Stimulated activated CD4-positive, alpha-beta T cell treated with anti-CD3 and anti-CD28 coated beads, Interleukin-12 subunit alpha, Interleukin-12 subunit beta, amount 100 ng/mL, for 4 hours (primary cell): ENCODE measurements around the gene SPATA2.
"Not testable (repeated sequence)": the region's sequence is repeated elsewhere in the genome, so short reads cannot be mapped to it uniquely, and the experiment has no call there.

ENCODE experiments used
- DNase-seq: peaks from one replicate; pipeline ENCODE4 v3.0.0-alpha.2; 2020

SPATA2 gene, protein sequence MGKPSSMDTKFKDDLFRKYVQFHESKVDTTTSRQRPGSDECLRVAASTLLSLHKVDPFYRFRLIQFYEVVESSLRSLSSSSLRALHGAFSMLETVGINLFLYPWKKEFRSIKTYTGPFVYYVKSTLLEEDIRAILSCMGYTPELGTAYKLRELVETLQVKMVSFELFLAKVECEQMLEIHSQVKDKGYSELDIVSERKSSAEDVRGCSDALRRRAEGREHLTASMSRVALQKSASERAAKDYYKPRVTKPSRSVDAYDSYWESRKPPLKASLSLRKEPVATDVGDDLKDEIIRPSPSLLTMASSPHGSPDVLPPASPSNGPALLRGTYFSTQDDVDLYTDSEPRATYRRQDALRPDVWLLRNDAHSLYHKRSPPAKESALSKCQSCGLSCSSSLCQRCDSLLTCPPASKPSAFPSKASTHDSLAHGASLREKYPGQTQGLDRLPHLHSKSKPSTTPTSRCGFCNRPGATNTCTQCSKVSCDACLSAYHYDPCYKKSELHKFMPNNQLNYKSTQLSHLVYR

DNA sequence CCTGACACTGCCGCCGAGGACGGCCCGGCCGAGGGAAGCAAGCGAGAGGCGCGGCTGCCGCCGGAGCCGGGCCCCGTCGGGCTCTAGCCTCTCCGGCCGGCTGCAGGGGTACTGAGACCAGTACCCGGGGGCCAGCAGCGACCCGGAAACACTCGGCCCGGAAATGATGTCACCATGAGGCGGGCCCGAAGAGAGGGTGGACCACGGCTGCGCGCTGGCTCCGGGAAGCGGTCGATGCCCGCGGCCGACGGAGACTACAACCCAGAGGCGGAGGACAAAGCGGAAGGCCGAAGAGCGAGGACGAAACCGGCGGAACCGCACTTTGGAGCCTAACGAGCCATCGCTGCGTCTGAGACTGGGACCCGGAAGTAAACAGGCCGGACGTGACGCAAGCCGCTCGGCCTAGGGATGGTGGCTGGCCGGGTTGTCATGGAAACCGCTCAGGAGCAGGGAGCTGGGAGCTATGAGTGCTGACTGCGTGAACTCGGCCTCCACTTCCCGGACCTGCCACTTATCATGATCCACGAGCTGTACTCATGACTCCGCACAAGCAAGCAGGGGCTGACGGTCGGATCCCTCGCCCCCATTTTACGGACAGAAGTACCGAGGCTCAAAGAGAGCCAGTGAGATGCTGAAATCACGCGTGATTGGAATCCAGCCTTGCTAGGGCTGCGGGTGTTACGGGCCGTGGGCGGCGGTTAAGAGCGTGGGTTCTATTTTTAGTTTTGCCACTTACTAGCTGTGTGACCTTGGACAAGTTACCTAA lies at the start of gene SPATA2:
TSS of gene SPATA2 (minus strand) at position 150 of the 766 bp plus-strand sequence. CDS start 7,039 bp downstream, outside the sequence.
- peak; percentile 92 for DNase-seq

DNA sequence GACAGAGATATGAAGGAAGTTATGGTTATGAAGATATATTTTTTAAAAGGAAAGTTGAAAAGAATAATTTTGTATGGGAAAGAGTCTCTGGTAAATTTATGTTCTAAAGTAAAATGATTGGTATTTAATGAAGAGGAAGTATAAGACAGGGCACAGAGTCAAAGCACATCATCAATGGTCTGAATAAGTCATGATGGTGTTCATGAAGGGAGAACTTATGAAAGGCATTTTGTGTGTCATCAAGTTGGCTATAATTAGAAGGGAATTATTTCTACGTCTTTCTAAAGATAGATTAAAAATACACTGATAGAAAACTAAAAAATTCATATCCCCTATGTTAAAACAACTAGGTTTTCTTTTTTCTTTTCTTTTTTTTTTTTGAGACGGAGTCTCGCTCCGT lies 46.1 kb upstream of the SPATA2 start:
- no peak for DNase-seq

DNA sequence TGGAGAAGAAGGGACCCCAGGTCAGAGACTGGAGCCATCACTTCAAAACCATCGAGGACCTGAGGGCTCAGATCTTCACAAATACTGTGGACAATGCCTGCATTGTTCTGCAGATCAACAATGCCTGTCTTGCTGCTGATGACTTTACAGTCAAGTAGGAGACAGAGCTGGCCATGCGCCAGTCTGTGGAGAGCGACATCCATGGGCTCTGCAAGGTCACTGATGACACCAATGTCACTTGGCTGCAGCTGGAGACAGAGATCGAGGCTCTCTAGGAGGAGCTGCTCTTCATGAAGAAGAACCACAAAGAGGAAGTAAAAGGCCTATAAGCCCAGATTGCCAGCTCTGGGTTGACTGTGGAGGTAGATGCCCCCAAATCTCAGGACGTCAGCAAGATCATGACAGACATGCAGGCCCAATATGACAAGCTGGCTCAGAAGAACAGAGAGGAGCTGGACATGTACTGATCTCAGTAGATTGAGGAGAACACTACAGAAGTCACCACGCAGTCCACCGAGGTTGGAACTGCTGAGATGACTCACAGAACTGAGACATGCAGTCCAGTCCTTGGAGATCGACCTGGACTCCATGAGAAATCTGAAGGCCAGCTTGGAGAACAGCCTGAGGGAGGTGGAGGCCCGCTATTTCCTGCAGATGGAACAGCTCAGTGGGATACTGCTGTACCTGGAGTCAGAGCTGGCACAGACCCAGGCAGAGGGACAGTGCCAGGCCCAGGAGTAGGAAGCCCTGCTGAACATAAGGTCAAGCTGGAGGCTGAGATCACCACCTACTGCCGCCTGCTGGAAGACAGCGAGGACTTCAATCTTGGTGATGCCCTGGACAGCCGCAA lies 42.0 kb upstream of the SPATA2 start:
- not testable (repeated sequence) for DNase-seq

DNA sequence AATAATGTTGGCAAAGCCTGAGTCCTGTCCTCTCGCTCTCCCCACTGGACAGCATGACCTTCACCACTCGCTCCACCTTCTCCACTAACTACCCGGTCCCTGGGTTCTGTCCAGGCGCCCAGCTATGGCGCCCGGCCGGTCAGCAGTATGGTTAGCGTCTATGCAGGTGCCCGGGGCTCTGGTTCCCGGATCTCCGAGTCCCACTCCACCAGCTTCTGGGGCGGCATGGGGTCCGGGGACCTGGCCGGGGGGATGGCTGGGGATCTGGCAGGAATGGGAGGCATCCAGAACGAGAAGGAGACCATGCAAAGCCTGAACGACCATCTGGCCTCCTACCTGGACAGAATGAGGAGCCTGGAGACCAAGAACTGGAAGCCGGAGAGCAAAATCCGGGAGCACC lies 41.4 kb upstream of the SPATA2 start:
- DNase-seq = no peak

DNA sequence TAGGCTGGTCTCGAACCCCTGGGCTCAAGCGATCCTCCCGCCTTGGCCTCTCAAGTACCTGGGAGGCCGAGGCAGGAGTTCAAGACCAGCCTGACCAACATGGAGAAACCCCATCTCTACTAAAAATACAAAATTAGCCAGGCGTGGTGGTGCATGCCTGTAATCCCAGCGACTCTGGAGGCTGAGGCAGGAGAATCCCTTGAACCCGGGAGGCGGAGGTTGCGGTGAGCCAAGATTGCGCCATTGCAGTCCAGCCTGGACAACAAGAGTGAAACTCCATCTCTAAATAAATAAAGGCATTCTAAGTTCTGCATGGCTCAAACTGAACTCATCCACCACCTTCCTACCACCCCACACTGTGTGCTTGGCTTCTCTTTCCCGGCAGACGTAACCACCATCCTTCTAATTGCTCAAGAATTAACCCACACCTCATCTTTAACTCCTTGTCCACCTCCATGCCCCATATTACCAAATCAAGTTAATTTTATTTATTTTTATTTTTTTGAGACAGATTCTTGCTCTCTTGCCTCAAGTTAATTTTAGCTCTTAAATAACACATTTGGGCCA lies 40.6 kb upstream of the SPATA2 start:
- not testable (repeated sequence) for DNase-seq

DNA sequence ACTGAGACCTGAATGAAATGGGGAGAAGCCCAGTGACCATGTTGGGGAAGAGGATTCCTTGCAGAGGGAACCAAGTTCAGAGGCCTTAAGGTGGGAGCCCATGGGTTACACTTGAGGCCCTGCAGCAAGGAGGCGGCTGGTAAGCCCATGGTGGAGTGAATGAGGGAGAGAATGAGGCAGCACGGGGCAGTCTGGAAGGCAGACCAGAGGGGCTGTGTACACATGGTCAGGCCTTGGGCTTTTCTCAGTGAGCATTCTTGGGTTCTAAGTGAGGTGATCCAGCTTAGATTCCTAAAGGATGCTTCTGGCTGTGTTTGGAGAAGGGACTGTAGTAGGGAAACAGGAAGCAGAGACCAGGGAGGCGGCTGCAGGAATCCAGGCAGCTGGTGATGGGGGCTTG lies 39.8 kb upstream of the SPATA2 start:
- no peak for DNase-seq

DNA sequence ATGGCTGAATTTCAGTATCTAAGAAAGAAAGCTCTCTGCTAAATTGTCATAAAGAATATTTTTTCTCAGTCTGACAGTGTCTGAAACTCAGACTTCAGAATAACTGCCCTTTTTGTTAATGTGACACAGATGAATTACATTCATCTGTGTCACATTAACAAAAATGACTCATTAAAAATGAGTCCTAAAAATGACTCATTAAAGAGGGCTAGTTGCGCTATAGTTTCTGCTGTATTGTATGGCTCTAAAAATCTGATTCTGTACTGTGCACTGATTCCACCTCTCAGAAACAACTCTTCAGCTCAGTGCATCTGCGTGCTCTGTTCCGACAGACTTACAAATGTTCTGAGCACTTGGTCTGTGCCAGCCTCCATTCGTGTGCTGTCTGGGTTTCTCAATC lies 35.8 kb upstream of the SPATA2 start:
- no peak for DNase-seq

DNA sequence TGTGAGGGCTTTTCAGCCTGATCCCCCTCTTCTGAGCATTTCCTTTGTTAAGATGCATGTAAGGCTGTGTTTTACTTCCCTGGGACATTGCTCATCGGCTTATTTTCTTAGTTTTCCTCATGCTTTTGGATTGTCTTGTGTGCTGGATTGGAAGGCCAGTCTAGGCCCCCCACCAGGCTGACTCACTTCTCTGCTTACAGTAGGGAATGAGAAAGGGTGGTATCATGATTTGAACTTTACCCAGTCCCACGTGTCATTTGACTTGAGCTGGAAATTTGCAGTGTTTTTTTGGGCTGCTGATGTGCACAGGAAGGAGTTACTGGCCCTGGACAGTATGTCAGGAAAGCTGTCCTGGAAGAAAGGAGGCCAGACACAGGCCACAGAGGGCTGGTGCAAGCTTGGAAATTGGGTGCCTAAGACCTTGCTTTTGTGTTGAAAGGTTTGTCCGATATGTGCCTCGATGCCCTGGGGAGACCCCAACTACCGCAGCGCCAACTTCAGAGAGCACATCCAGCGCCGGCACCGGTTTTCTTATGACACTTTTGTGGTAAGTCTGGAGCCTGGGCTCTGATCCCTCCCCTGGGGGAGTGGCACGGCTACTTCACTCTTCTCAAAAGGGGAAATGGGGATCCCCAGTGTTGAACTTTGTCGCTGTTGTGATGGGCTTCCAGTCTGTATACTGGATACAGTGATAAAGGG lies 33.6 kb upstream of the SPATA2 start:
- DNase-seq = no peak

DNA sequence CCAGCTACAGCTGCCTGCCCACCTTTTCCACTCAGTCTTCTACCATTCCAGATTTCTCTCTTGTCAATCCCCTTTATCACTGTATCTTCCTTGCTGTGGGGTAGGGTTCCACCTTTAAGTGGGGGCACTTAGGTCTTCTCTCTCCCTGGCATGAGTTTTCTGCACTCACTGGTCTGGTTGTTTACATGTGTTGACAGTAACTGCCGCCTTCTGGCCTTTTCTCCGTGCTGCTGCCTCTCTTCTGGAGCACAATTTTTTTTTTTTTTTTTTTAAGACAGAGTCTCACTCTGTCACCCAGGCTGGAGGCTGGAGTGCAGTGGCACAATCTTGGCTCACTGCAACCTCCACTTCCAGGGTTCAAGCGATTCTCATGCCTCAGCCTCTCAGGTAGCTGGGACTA lies 32.8 kb upstream of the SPATA2 start:
- no peak for DNase-seq

DNA sequence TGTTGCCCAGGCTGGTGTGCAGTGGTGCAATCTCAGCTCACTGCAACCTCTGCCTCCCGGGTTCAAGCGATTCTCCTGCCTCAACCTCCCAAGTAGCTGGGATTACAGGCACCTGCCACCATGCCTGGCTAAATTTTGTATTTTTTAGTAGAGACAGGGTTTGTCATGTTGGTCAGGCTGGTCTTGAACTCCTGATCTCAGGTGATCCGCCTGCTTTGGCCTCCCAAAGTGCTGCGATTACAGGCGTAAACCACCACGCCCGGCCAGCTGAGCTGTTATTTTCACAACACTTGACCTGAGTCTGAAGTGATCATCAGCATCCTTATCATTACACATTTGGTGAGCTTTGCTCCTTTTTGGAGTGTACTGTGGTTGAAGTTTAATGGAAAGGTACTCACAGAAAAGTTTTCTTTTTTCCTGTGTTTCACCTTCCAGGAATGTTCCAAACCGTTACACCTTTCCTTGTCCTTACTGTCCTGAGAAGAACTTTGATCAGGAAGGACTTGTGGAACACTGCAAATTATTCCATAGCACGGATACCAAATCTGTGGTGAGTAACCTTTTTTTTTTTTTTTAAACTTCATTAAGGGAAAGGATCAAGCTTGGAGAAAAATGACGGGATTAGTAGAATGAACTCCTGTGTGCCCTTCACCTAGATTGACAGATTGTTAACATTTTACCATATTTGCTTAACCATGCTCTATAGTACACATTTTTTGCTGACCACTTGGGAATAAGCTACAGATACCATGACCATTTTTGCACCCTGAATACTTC lies 30.6 kb upstream of the SPATA2 start:
- DNase-seq = no peak

DNA sequence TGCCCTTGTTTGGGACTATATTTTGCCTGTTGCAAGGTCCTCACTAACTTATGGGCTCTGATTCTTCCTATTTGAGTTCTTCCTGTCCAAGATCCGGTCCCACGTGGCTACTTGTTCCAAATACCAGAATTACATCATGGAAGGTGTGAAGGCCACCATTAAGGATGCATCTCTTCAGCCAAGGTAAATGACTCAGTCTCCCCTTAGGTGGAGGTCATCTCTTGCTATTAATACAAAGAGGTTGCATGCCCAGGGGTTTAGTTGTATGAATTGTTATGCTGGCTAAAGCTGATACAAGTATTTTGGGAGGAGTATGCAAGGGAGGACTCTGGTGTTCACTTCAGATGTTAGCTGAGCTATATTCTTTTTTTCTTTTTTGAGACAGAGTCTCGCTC lies 30.0 kb upstream of the SPATA2 start:
- DNase-seq = no peak

DNA sequence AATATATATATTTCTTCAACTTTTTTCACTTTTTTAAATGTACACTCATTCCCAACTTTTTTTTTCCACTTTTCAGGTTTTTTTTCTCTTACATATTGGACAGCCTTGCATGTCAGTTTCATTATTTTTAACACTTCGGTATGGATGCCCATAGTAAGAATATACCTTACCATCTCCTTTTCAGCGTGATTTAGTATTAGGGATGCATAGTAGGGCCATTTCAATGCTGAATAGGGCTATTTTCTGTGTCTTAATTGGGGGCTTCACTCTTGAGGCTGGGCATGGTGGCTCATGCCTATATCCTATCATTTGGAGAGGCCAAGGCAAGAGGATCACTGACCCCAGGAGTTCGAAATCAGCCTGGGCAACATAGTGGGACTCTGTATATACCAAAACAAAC lies 27.6 kb upstream of the SPATA2 start:
- DNase-seq = no peak

DNA sequence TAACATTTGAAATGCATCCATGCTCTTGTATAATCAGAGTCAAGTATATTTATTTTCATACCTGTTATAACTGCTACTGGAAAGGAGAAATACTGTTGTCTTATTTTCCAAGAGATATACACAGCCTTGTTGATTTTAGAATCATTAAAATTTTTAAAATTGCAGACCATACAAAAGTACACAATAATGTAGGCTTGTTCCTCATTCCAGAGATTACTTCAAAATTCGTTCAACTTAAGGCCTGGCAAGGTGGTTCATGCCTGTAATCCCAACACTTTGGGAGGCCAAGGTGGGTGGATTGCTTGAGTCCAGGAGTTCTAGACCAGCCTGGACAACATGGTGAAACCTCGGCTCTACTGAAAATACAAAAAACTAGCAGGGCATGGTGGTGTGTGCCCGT lies 27.0 kb upstream of the SPATA2 start:
- no peak for DNase-seq

DNA sequence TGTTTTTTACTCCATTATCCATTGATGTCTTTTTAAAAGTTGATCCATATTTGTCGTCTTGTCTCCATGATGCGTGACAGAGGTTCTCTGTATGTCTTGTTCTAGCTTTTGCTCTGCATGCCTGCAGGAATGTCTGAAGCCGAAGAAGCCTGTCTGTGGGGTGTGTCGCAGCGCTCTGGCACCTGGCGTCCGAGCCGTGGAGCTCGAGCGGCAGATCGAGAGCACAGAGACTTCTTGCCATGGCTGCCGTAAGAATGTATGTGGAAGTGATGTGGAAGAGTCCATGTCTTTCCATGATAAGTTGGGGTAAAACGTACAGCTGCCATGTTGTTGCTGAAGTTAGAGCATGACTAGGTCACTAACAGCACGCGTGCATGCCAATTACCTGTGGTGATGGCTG lies 26.1 kb upstream of the SPATA2 start:
- no peak for DNase-seq

DNA sequence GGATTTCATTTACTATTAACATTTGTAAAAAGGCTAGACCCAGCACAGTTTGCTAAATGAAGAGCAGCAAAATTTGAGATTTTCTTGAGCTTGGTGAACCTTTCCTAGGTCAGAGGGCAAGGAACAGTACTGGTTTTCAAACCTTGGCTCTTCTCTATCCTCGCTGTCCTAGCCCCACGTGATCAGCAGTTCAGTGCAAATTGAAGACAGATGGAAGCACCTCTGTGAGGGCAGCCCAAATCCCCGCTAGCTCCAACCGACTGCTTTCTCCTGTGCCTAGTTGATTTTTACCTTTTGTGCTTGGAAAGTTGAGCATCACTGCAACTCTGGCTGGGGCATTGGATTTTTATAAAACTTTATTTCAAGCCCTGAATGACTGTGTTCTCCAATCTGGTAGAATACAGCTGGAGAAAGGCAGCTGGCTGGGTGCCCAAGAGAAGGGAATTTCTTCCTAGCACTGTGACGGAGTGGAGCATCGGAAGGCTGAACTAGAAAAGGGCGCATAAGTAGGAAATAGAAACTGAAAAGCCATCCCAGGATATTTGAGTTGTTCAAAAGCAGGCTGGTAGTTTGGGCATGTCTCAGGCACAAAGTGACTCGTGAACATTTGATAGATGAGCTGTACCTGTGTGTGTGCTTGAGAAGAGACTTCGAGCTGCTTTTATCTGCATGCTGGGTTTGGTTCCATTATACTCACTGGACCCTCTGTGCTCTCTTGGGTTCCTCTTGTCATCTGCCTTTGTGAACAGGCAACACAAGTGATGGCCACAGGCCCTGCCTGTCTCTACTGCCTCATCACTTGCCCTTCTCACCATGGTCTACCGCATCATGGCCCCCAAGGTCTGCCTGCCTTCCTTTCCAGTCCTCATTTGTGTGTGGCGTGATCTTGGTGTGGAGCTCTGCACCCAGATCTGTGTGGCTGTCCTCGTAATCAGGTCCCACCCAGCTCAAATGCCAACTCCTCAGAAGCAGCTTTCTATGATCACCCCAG lies 23.1 kb upstream of the SPATA2 start:
- no peak for DNase-seq

DNA sequence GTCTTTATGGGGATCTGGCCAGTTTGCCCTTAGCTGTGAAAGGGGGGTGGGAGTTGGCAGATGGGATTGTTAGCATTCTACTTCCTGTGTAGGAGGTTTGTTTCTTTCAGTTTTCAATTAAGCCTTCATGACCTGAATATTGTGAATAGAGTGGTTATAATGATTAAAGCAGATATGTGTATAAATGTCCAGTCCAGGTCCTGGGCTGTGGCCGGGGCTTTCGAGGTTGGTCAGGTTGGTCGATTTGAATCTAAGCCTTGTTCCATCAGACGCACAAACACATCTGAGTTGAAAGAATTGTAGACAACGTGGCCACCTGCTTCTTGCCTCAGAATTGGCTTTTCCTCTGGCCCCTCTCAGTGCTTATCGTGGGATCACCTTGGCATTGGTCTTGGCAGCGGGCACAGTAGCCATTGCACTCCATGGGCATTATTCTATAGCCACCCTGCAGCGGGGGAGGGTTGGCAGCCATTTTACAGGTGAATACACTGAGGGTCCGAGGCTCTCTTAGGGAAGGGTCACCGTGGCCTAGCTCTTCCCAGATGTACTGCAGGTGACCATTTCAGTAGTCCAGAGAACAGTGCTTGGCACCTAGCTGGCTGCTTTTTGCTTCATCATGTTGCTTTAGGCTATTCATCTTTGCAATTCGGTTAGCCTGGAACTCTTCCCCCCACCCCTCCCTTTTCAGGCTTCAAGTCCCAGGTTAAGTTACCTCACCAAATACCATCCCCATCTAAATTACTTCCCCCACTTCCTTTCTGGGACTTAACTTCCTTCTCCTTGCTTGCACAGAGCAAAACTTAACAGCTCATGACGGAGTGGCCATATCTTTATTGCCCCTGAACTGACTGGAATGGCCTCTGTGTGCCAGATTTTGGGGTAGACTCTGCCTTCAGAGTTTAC lies 21.9 kb upstream of the SPATA2 start:
- no peak for DNase-seq

DNA sequence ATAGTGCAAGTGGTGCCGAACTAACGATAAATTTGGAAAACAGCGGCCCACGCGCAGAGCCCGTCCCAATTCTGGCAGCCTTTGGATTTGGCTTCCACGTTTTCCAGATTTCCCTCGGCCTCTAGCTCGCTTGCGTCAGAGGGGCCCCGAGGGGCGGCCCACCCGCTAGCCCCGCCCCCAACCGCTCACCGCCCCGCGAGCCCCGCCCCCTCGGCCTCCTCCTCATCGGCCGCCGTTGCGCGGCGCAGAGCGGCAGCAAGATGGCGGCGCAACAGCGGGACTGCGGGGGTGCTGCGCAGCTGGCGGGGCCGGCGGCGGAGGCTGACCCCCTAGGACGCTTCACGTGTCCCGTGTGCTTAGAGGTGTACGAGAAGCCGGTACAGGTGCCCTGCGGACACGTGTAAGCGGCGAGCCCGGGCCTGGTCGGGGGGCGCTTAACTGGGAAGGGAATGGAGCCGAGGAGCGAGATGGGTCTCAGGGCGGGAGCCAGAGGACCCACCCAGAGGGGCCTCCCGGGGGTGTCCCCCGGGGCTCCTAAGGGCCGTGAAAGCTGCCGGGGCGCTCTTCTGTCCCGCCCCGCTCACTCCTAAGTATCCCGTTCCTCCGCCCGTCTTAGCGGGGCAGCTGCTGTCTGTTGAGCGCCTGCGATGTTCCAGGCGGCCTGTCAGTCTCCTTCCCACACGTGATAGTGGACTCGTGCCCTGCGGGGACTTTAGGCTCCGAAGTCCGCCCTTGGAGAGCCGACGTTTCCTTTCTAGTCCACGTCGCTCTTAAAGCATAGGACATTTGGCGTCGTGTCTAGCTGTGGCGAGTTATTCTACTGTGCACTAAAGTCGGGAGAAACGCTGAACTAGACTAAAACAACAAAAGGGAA lies 21.1 kb upstream of the SPATA2 start, which contains the start of gene RNF114:
TSS of gene RNF114 (plus strand) at position 245 of the 874 bp plus-strand sequence. CDS start at position 261, 16 bp downstream.
- peak; percentile 92 for DNase-seq

DNA sequence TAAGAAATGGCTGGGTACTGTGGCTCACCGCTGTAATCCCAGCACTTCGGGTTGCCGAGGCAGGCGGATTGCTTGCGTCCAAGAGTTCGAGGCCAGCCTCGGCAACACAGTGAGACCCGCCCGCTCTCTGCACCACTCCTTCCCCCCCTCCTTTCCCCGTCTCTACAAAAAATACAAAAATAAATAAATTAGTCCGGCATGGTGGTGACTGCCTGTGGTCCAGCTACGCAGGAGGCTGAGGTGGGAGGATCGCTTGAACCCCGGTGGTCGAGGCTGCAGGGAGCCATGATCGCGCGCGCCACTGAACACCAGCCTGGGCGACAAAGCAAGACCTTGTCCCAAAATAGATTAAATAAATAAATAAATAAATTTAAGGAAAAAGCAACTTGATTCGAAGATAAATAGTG lies 20.4 kb upstream of the SPATA2 start:
- no peak for DNase-seq
